ENCODE results near the gene ZNF282.

- TF ChIP-seq CTCF (conservative IDR thresholded peaks at IDR 0.05 in 1 of 2, IDR thresholded peaks at IDR 0.05 in 1 of 2; ENCODE audit: extremely low read depth in 1 of 2, insufficient read depth in 1 of 2, low read depth in 1 of 2, low read length in 2 of 2) (no peak), EZH2 (IDR thresholded peaks at IDR 0.05; ENCODE audit: borderline replicate concordance, low read length) (no peak)
These were observed 29.8 kb downstream of the ZNF282 start for GRCh38 chr7:149225106-149225505.

All from mammary epithelial cell (primary cell).